ENCODE data around the gene INHBE. TPM values are rescaled to one million over a fixed set of nuclear protein-coding genes. Genes with fewer than 3 reads are reported as not detected.
A peak's percentile ranks its signal among the peaks of the same experiment; 100 is the strongest.

INHBE gene
- total RNA-seq, 1 donor from 2014 or later: not detected

DNA sequence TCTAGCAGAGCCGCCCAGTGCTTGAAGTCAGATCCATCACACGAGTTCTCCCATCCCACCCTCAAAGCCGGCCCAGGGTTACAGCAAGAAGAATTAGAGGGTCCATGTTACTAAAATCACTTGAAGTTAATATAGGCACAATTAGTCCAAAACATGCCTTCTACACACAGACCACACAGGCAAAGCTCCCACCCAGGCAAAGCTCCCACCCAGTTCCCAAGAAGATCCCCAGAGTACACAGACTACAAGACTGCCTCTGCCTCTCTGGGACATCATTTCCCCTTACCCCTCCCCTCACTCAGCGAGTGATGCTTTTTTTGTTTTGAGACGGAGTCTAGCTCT lies 7.8 kb downstream of the INHBE start:
- H3K27ac ChIP-seq (replicated peaks): no peak overlapping the region
- H3K27me3 ChIP-seq (ENCODE audit: low read depth): peaks cover 38% of the 10 kb centered on the region
- peaks cover 44% of the 10 kb centered on the region for H3K4me1 ChIP-seq
- peak overlapping the region; percentile 80 for H3K4me3 ChIP-seq
- H3K9me3 ChIP-seq (replicated peaks): no peaks in the 10 kb centered on the region
- TF ChIP-seq, protein P1, sequence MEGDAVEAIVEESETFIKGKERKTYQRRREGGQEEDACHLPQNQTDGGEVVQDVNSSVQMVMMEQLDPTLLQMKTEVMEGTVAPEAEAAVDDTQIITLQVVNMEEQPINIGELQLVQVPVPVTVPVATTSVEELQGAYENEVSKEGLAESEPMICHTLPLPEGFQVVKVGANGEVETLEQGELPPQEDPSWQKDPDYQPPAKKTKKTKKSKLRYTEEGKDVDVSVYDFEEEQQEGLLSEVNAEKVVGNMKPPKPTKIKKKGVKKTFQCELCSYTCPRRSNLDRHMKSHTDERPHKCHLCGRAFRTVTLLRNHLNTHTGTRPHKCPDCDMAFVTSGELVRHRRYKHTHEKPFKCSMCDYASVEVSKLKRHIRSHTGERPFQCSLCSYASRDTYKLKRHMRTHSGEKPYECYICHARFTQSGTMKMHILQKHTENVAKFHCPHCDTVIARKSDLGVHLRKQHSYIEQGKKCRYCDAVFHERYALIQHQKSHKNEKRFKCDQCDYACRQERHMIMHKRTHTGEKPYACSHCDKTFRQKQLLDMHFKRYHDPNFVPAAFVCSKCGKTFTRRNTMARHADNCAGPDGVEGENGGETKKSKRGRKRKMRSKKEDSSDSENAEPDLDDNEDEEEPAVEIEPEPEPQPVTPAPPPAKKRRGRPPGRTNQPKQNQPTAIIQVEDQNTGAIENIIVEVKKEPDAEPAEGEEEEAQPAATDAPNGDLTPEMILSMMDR (IDR thresholded peaks at IDR 0.05; ENCODE audit: borderline replicate concordance): peak; percentile 23
- DNase-seq: no peak
- no peaks in the 10 kb centered on the region for H3K36me3 ChIP-seq
- intact Hi-C loops (cut with micrococcal nuclease): no loop called here

GRCh38 chr12:57464569-57464968 lies 9.5 kb downstream of the INHBE start:
- Histone ChIP-seq H3K27ac (replicated peaks) (no peak overlapping the region), H3K27me3 (ENCODE audit: low read depth) (peaks cover 55% of the 10 kb centered on the region), H3K4me3 (no peak overlapping the region), H3K9me3 (replicated peaks) (no peaks in the 10 kb centered on the region), H3K36me3 (no peaks in the 10 kb centered on the region), H3K4me1 (peaks cover 32% of the 10 kb centered on the region)
- TF ChIP-seq, protein P1 (IDR thresholded peaks at IDR 0.05; ENCODE audit: borderline replicate concordance): no peak
- DNase-seq: no peak
- intact Hi-C loops (cut with micrococcal nuclease): no loop called here

DNA sequence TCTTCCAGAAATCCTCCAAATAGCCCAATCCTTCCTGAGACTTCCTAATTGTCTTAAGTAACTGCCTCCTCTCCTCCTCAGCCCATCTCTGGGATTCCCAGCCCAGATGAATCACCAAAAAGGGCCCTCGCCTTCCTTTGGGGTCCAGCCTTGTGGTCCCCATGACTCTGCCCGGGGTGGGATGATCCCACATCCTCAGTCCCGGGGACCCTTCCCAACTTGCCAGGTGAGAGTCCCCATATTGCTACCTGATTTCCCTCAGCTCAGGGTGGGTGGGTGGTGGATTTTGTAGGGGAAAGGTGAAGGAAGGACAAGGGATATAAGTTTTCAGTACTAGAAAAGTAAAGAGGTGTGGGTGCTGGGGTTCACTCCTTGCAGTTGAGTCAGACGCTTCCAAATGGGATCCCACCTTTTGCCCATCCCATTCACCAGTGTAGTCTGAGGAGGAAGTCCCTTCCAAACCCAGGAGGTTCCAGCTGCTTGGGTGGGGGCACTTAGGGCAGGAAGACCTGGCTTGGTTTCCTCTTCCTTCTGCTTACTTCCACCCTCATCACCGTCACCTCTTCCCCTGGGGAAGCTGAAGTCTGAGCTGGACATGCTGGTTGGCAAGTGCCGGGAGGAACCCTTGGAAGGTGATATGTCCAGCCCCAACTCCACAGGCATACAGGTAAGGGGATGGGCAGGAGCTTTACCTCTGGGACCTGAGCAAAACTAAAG lies 10.1 kb downstream of the INHBE start:
- intact Hi-C loops (cut with micrococcal nuclease): no loop called here

DNA sequence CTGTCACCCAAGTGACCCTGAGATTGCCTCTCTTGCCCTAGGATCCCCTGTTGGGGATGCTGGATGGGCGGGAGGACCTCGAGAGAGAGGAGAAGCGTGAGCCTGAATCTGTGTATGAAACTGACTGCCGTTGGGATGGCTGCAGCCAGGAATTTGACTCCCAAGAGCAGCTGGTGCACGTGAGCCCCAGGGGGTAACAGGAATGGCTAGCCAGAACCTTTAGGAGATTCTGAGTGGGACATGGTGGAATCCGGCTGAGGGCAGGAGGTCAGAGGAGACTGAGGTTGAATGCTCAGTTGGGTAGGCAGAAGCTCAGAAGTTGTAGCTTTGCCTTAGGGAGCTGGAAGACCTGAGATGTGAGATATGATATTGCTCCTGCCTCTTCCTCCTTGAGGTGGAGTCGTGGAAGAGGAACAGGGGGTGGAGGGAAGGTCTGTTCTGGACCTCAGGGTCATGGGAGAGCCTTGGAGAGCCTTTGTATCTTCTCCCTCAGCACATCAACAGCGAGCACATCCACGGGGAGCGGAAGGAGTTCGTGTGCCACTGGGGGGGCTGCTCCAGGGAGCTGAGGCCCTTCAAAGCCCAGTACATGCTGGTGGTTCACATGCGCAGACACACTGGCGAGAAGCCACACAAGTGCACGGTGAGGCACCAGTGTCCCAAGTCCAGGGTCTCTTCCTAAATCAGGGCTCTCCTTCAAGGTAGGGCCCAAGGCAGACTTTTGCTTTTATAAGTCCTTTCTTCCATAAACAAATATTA lies 10.8 kb downstream of the INHBE start:
- TF ChIP-seq, protein P1 (IDR thresholded peaks at IDR 0.05; ENCODE audit: borderline replicate concordance): no peak

More for the DNA sequence above, 10.1 kb downstream of the INHBE start:
- Histone ChIP-seq H3K4me3 (no peak overlapping the region), H3K4me1 (peaks cover 26% of the 10 kb centered on the region), H3K27ac (replicated peaks) (no peak overlapping the region), H3K36me3 (no peaks in the 10 kb centered on the region), H3K9me3 (replicated peaks) (no peaks in the 10 kb centered on the region), H3K27me3 (ENCODE audit: low read depth) (peaks cover 61% of the 10 kb centered on the region)
- TF ChIP-seq, protein P1 (IDR thresholded peaks at IDR 0.05; ENCODE audit: borderline replicate concordance): no peak
- DNase-seq: no peak

GRCh38 chr12:57467212-57467874 lies 12.2 kb downstream of the INHBE start:
- H3K27me3 ChIP-seq (ENCODE audit: low read depth): peaks cover 67% of the 10 kb centered on the region
- H3K4me1 ChIP-seq: peaks cover 5% of the 10 kb centered on the region
- no peak overlapping the region for H3K27ac ChIP-seq (replicated peaks)
- no peak for DNase-seq
- TF ChIP-seq, protein P1 (IDR thresholded peaks at IDR 0.05; ENCODE audit: borderline replicate concordance): no peak
- intact Hi-C loops (cut with micrococcal nuclease): no loop called here
- H3K9me3 ChIP-seq (replicated peaks): no peaks in the 10 kb centered on the region
- no peak overlapping the region for H3K4me3 ChIP-seq
- H3K36me3 ChIP-seq: no peaks in the 10 kb centered on the region

More for the DNA sequence above, 10.8 kb downstream of the INHBE start:
- Histone ChIP-seq H3K27me3 (ENCODE audit: low read depth) (peaks cover 61% of the 10 kb centered on the region), H3K4me1 (peaks cover 18% of the 10 kb centered on the region), H3K4me3 (no peak overlapping the region), H3K27ac (replicated peaks) (no peak overlapping the region), H3K9me3 (replicated peaks) (no peaks in the 10 kb centered on the region), H3K36me3 (no peaks in the 10 kb centered on the region)
- intact Hi-C loops (cut with micrococcal nuclease): no loop called here
- DNase-seq: no peak

All from left ventricle myocardium inferior (tissue), 1 donor.